ENCODE data around the gene CACNA1B.

DNA sequence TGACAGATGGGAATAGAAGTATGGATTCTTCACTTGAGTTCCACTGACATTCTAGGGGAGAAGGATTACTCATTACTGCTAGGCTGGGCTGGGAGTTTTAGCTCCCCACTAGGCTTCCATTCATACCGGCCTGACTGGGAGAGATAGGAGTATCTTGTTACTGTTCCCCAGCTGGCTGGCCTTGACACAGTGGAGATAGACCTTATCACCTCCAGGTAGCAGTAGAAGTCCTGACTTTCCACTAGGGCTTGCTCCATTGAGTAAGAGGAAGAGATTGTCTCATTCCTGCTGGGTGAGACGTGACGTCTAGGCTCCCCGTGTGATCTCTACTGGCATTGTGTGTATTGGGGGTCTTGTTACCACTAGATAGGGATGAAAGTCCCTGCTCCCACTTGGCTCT lies 156.4 kb downstream of the CACNA1B start:
- TF ChIP-seq CTCF (IDR thresholded peaks at IDR 0.05) (no peak), POLR2A (IDR thresholded peaks at IDR 0.05) (no peak), POLR2AphosphoS5 (IDR thresholded peaks at IDR 0.05) (no peak)

Measured in suprapubic skin (tissue), 4 donors.